CD4-positive, alpha-beta T cell treated with Interleukin-6 at 100 ng/mL for 8 hours (primary cell): Measurements from ENCODE around the gene CHST3.
"Not testable (repeated sequence)": the region's sequence is repeated elsewhere in the genome, so short reads cannot be mapped to it uniquely, and the experiment has no call there.

Experiments used
- DNase-seq: peaks from one replicate; pipeline ENCODE4 v3.0.0-alpha.2; 2020; ENCODE audit warnings: mixed read lengths, low spot score

The CHST3 gene

GRCh38 chr10:71973777-71974488 is 9.7 kb downstream of the CHST3 start:
- no peak for DNase-seq

- DNase-seq, result no peak
Measured at GRCh38 chr10:71974489-71975021, 10.4 kb downstream of the CHST3 start.

- DNase-seq, result no peak
Measured at GRCh38 chr10:71975087-71975870, 11.1 kb downstream of the CHST3 start.

DNA sequence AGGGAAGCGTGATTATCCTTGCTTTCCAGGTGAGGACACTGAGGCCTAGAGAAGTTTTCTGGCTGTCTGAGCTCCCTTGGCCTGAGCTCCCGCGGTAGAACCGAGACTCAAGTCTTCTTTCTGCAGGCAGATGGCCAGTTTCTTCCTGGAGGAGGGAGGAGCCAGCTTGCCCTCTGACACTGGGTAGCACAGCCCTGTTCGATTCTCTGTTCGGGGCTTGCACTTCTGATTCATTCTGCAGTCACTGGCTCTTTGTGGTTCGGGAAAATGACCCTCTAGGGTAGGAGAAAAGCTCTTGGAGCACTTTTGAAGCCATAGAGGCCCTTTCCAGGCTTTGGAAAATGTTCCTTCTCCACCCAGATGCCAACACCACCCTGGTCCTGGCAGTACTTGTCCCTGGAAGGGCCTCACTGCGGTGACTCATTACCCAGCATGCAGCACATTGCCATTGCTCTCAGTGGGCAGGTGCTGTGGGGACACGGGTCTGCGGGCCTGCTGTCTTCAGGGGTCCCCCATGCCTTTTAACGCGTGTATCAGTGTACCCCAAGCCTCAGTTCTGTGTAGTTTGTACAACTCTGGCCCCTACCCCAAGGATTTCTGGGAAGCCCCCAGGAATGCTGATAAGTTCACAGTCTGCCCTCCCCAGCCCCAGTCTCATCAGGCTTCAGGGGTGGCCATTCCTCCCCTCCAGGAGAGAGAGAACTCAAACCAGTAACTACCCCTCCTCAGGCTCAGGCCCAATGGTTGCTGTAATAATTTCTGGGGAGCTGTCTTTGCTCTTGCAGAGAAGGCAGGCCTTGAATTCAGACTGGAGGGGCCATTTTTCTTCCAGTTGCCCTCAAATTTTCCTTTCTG is 11.9 kb downstream of the CHST3 start:
- DNase-seq, result no peak

DNA sequence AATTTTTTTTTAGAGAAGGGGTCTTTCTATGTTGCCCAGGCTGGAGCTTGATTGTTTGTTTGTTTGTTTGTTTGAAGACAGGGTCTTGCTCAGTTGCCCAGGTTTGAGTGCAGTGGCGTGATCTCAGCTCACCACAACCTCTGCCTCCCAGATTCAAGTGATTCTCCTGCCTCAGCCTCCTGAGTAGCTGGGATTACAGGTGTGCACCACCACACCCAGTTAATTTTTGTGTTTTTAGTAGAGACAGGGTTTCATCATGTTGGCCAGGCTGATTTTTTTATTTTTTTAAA is 13.4 kb downstream of the CHST3 start:
- not testable (repeated sequence) for DNase-seq

DNA sequence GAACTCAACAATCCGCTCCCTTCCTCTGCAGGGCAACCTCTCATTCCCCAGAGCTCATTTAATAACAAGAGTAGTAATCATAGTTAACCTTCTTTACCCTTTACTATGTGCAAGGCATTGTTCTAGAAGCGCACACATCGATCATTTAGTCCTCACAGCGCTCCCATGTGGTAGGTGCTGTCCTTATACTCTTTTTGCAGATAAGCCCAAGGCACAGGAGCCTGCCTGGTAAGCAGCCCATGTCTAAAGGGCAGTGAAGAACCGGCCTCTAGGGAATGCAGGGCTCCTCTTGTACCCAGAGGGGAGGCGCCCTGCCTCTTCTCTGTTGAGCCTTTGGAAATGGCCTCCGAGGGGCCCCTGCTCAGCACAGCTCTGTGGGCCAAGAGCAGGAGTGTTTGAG is 14.3 kb downstream of the CHST3 start:
- no peak for DNase-seq

- DNase-seq, result no peak
Measured at GRCh38 chr10:71978988-71979691, 14.9 kb downstream of the CHST3 start.

DNA sequence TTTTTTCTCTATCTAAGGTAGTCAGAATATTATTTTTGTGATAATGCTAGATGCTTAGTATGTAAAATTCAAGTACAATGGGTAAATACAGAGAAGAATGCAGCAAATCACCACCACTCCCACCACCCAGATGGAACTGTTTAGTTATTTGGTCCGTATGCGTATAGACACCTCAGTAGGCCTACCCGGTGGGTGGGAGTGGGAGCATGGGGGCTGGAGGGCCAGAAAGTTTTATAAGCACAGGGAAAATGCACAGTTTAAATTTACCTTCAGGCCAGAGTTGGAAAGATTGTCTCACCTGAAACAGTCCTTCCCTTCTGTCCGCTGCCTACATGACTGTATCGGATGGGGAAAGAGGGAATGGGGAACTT is 15.5 kb downstream of the CHST3 start:
- no peak for DNase-seq

GRCh38 chr10:71980181-71981014 is 16.2 kb downstream of the CHST3 start:
- no peak for DNase-seq

GRCh38 chr10:71981015-71981875 is 17.1 kb downstream of the CHST3 start:
- DNase-seq, result no peak

DNA sequence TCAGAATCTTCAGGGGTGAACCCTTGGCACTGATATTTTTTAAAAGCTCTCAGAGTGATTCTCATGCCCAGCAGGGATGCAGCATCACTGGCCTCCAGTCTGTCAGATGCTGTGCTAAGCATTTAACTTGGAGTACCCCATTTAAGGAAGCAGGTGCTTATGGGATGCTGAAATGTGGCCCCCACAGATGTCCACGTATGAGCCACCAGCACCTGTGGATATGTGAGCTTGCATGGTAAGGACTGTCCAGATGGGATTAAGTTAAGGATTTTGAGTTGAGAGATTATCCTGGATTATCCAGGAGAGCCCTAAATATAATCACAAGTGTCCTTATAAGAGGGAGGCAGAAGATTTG is 17.7 kb downstream of the CHST3 start:
- DNase-seq, result no peak

- no peak for DNase-seq
Measured at GRCh38 chr10:71982269-71983178, 18.3 kb downstream of the CHST3 start.

DNA sequence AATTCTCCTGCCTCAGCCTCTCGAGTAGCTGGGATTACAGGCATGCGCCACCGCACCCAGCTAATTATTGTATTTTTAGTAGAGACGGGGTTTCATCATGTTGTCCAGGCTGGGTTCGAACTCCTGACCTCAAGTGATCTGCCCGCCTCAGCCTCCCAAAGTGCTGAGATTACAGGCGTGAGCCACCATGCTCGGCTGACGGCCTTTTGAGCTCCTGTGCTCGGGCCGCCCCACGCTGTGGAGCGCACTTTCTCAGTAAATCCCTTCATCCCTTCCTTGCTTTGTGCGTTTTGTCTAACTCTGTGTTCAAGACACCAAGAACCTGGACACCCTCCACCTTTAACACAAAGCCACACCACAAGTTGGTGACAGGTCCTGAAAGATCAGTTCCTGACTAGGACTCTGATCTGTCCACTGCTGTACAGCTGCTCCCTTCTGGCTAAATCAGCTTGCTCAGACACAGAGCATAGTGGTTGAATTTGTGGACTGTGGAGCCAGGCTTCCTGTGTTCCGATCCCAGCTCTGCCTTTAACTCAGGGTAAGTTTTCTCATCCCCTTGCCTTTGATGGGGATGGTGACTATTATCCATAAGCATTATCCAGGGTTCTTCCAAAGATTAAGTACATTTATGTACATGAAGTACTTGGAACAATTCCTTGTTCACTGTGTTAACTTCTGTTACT is 20.1 kb downstream of the CHST3 start:
- DNase-seq, result no peak

DNA sequence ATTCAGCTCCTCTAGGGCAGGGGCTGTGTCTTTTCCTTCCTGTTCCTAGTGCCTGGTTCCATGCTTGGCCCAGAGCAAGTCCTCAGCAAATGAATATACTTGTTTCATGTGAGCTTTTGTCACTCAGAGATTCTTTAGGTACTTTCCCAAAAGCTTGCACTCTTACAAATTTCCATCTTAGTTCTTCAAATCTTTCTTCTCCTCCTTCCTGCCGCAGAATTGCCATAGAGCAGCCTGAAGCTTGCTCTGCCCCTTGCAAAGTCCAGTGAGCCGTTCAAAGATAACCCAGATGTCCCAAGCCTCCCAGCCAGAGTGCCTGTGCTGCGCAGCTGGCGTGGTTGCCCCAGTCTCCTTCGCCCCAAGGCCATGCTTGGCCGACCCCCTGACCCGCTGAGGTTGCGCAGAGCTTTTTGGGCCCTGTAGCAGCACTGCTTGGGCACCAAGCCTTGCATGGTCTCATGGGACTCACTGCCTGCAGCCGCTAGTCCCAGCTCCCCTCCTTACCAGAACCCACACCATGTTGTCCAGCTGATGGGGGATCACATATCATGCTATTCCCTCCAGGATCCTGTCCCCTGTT is 20.7 kb downstream of the CHST3 start:
- no peak for DNase-seq

DNA sequence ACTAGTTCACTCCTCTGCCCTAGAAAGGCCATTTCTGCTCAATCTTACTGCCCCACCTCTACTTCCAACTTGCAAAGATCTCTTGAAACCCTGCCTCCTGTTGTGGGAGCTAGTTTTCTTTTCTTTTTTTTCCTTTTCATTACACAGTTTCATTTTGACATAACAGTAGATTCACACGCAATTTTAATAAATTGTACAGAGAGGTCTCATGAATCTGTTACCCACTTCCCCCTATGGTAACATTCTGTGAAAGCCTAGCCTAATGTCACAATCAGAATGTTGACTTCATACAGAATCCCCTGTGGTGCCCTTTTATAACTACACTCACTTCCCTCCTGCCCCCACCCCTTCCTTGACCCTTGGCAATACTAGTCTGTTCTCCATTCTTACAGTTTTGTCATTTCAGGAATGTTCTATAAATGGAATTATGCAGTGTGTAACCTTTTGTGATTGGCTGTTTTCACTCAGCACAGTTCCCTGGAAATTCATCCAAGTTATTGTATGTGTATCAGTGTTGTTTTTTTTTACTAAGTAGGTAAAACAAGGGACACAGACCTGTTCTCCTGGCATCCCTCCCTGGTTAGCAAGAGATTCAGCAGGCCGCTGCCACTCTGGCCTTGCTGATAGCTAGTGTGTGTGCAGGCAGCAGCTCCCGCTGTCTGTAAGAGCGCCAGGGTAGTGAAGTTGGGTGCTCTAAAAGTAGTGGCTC is 21.5 kb downstream of the CHST3 start:
- DNase-seq, result no peak

DNA sequence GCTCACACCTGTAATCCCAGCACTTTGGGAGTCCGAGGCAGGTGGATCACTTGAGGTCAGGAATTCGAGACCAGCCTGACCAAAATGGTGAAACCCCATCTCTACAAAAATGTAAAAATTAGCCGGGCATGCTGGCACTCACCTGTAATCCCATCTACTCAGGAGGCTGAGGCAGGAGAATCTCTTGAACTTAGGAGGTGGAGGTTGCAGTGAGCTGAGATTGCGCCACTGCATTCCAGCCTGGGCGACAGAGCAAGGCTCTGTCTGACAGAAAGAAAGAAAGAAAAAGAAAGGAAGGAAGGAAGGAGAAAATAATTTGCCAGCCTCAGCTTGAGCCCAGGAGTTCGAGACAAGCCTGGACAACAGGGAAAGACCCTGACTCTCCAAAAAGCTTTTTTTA is 24.7 kb downstream of the CHST3 start:
- DNase-seq, result not testable (repeated sequence)

- no peak for DNase-seq
Measured at GRCh38 chr10:71989661-71990454, 25.7 kb downstream of the CHST3 start.
